HUES6 (cell line): Measurements from ENCODE around the gene ARHGDIG.

Experiments used
- H3K27ac ChIP-seq: 2 replicates; pipeline ENCODE4 v1.7.0; 2013; ENCODE audit warnings: low read depth, mild to moderate bottlenecking, low read length, inconsistent platforms
- H3K27me3 ChIP-seq: 2 replicates; pipeline ENCODE4 v1.6.1; 2013; ENCODE audit warnings: low read length; ENCODE audit not compliant: control insufficient read depth, insufficient read depth
- H3K36me3 ChIP-seq: 2 replicates; pipeline ENCODE4 v1.6.1; 2013; ENCODE audit warnings: low read length; ENCODE audit not compliant: control insufficient read depth, insufficient read depth
- H3K4me1 ChIP-seq: 2 replicates; pipeline ENCODE4 v1.6.1; 2013; ENCODE audit warnings: low read length; ENCODE audit not compliant: control insufficient read depth, insufficient read depth
- H3K4me3 ChIP-seq: 2 replicates; pipeline ENCODE4 v1.5.1; 2013; ENCODE audit warnings: low read depth, low read length
- H3K9ac ChIP-seq: one replicate; pipeline ENCODE4 v1.6.1; 2013; ENCODE audit warnings: mild to moderate bottlenecking, low read length
- H3K9me3 ChIP-seq: 2 replicates; pipeline ENCODE4 v1.6.1; 2013; ENCODE audit warnings: low read depth, low read length; ENCODE audit not compliant: control insufficient read depth, insufficient read depth

The ARHGDIG gene

DNA sequence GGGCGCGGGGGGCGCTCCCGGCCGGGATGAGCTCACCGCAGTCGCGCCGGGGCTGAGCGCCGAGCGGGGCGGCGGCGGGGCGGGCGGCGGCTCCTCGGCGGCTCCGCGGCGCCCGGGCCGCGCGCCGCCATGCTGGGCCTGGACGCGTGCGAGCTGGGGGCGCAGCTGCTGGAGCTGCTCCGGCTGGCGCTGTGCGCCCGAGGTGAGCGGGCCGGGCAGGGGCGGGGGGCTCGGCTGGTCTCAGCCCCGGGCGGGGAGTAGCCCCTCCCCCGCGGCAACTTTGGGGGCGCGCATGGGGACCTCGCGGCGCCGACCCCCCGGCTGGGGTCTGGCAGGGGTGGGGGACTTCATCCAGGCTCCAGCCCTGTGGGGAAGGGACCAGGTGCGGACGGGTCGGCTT is at the start of gene ARHGDIG:
TSS of gene ARHGDIG (plus strand) at position 40 of the 400 bp plus-strand sequence. CDS start at position 130, 90 bp downstream.
- Histone ChIP-seq H3K27me3 (peaks cover 55% of the 10 kb centered on the region), H3K27ac (no peak within 1 kb of the TSS), H3K36me3 (peaks cover 4% of the 10 kb centered on the region; the same call in 1 of the 2 replicates), H3K9me3 (no peaks in the 10 kb centered on the region), H3K4me1 (0 out of 2 replicates have a peak, but pooled peaks cover 4% of the 10 kb centered on the region), H3K4me3 (peak within 1 kb of the TSS; percentile 63), H3K9ac (no peak within 1 kb of the TSS)

DNA sequence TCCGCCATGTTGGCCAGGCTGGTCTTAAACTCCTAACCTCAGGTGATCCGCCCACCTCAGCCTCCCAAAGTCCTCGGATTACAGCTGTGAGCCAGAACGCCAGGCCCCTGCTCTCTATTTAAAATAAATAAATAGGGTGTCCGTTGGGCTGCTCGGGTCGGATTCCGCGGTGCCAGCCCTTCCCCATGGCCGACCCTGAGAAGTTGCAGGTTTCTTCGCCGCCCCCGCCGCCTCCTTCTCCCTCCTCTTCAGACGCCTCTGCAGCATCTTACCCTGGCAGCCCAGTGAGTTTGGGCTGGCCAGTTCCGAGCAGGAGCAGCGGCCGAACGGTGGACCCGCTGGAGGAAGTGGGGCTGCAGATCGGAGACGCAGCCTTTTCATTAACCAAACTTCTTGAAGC is 49.4 kb upstream of the ARHGDIG start:
- no peaks in the 10 kb centered on the region for H3K27me3 ChIP-seq
- H3K9ac ChIP-seq = no peak overlapping the region
- H3K9me3 ChIP-seq = no peaks in the 10 kb centered on the region
- no peak overlapping the region for H3K4me3 ChIP-seq
- H3K36me3 ChIP-seq = peaks cover 25% of the 10 kb centered on the region
- no peak overlapping the region for H3K27ac ChIP-seq
- no peaks in the 10 kb centered on the region for H3K4me1 ChIP-seq

DNA sequence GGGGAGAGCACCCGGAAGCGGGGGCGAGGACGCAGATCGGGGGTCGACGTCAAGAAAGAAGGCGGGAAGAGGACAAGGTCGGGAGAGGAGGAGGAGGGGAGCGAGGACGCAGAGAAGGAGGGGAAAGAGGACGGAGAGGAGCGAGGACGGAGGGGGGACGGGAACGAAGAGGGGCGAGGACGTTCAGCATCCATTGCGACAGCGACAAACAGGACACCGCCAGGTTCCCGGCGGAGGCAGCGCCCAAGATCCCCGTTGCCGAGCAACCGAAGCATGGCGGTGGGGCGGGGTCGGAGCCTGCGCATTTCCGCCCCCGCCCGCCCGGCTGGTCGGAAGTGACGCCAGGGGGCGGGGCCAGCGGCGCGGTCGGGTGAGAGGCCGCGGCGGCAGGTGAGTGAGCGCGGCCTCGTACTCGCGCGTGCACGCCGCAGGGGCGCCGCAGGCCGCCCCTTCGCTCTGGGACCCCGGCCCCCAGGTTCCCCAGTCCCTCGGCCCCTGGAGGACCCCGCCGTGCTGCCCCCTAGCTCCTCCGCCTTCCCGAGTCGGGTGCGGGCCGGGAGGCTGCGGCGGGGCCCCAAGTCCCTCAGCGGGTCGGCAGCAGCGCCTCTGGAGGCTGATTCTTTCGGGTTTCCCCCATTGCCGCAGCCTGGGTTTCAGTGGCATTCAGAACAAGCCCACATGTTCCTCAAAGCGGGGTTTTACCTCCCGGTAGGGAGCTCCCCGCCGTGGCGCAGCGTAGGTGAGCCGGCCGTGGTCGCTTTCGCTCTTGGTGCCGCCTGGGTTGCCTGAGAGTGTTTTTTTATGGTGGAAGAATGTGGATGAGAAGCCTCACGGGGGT is 45.7 kb upstream of the ARHGDIG start, which contains the start of gene FAM234A:
TSS of gene FAM234A (plus strand) at position 354 of the 838 bp plus-strand sequence. CDS start 19,593 bp downstream, outside the sequence.
- Histone ChIP-seq H3K9ac (peak within 1 kb of the TSS; percentile 70), H3K27ac (peak within 1 kb of the TSS; percentile 69), H3K4me3 (peak within 1 kb of the TSS; percentile 68), H3K9me3 (no peaks in the 10 kb centered on the region), H3K36me3 (no peaks in the 10 kb centered on the region), H3K4me1 (no peaks in the 10 kb centered on the region), H3K27me3 (no peaks in the 10 kb centered on the region)

DNA sequence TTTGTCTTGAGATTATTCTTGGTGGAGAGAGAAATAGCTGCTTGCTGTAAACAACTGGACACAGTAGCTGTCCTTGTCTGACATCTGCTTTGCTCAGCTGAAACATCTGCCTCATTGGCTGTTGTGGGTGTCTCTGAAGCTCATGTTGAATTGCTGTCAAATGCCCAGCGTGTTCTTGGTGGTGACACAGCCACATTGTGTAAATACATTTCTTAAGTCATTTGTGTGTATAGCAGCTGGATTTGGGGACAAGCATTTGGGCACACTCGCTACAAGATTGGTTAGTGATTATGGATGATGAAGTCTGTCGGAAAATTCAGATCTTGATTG is 40.5 kb upstream of the ARHGDIG start:
- H3K9ac ChIP-seq = peak overlapping the region; percentile 48
- no peaks in the 10 kb centered on the region for H3K36me3 ChIP-seq
- H3K27me3 ChIP-seq = no peaks in the 10 kb centered on the region
- no peak overlapping the region for H3K27ac ChIP-seq
- H3K9me3 ChIP-seq = no peaks in the 10 kb centered on the region
- no peaks in the 10 kb centered on the region; the same call in 1 of the 2 replicates for H3K4me1 ChIP-seq
- H3K4me3 ChIP-seq = no peak overlapping the region

DNA sequence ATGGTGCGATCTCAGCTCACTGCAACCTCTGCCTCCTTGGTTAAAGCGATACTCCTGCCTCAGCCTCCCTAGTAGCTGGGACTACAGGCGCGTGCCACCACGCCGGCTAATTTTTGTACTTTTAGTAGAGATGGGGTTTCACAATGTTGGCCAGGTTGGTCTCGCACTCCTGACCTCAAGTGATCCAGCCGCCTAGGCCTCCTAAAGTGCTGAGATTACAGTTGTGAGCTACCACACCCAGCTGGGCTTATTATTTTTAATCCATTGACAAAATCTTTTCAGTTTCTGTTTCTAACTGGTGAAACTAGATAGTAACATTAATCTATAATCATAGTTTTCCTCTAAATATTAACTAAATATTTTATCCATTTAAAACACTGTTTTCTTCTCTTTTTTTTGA is 39.8 kb upstream of the ARHGDIG start:
- Histone ChIP-seq H3K36me3 (no peaks in the 10 kb centered on the region), H3K4me1 (no peaks in the 10 kb centered on the region; the same call in 1 of the 2 replicates), H3K27me3 (no peaks in the 10 kb centered on the region), H3K4me3 (no peak overlapping the region), H3K27ac (no peak overlapping the region), H3K9me3 (no peaks in the 10 kb centered on the region), H3K9ac (no peak overlapping the region)

DNA sequence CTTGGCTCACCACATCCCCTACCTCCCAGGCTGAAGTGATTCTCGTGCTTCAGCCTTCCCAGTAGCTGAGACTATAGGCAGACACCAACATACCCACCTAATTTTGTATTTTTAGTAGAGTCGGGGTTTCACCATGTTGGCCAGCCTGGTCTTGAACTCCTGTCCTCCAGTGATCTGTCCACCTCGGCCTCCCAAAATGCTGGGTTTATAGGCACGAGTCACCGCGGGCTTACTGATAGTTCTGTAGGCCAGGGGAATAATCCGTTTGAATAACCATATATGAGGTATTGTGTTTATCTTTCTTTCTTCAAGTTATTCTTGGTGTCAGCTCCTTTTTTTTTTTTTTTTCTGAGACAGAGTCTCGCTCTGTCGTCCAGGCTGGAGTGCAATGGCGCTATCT is 38.1 kb upstream of the ARHGDIG start:
- Histone ChIP-seq H3K27ac (no peak overlapping the region), H3K4me1 (no peaks in the 10 kb centered on the region; the same call in 1 of the 2 replicates), H3K9ac (no peak overlapping the region), H3K4me3 (no peak overlapping the region), H3K36me3 (no peaks in the 10 kb centered on the region), H3K9me3 (no peaks in the 10 kb centered on the region), H3K27me3 (no peaks in the 10 kb centered on the region)

DNA sequence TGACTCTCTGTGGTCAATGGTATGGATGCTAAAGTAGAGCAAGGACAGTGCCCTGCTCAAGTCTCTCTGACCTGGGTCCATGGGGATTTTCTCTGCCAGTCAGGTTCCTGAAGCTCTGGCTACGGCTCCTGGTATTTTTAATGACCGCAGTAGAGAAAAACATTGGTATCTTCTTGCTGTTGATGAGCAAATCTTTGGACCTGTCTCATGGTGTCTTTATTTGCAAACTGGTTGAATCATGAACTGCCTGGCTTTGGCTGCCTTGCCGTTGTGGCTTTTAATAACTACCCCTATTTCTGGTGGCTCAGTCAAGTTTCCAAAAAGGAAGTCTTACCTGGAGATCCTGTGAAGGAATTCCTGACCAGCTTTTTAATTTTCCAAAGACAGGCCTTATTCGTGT is 37.0 kb upstream of the ARHGDIG start:
- H3K4me3 ChIP-seq = no peak overlapping the region
- H3K9me3 ChIP-seq = no peaks in the 10 kb centered on the region
- no peak overlapping the region for H3K27ac ChIP-seq
- no peaks in the 10 kb centered on the region; the same call in 1 of the 2 replicates for H3K4me1 ChIP-seq
- no peaks in the 10 kb centered on the region; the same call in 1 of the 2 replicates for H3K36me3 ChIP-seq
- H3K9ac ChIP-seq = no peak overlapping the region
- H3K27me3 ChIP-seq = no peaks in the 10 kb centered on the region

DNA sequence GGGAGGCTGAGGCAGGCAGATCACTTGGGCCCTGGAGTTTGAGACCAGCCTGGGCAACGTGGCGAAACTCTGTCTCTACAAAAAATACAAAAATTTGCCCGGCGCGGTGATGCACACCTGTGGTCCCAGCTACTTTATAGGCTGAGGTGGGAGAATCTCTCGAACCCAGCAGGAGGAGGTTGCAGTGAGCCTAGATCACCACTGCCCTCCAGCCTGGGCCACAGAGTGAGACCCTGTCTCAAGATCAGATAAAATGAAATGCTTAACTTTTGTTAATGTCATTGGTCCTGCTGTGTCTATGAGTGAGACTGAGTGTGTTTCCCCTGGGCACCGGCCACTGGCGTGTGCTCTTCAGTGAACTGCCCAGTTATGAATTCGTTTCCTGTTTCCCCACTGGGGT is 35.3 kb upstream of the ARHGDIG start:
- Histone ChIP-seq H3K4me3 (no peak overlapping the region), H3K9me3 (no peaks in the 10 kb centered on the region), H3K36me3 (peaks cover under 1% of the 10 kb centered on the region), H3K9ac (no peak overlapping the region), H3K27ac (no peak overlapping the region), H3K27me3 (no peaks in the 10 kb centered on the region), H3K4me1 (no peaks in the 10 kb centered on the region; the same call in 1 of the 2 replicates)

DNA sequence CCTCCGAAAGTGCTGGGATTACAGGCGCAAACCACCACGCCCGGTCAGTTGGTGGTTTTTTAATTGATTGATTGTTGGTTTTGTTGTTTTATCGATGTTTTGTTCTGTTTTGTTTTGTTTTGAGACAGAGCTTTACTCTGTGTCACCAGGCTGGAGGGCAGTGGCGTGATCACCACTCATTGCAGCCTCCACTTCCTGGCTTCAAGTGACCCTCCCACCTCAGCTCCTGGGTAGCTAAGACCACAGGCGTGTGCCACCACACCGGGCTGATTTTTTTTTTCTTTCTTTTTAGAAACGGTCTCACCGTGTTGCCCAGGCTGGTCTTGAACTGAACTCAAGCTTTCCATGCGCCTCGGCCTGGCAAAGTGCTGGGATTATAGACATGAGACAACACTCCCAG is 33.4 kb upstream of the ARHGDIG start:
- H3K27me3 ChIP-seq = no peaks in the 10 kb centered on the region
- H3K27ac ChIP-seq = no peak overlapping the region
- peaks cover 9% of the 10 kb centered on the region for H3K36me3 ChIP-seq
- no peak overlapping the region for H3K4me3 ChIP-seq
- no peaks in the 10 kb centered on the region for H3K9me3 ChIP-seq
- no peaks in the 10 kb centered on the region; the same call in 1 of the 2 replicates for H3K4me1 ChIP-seq
- H3K9ac ChIP-seq = no peak overlapping the region

DNA sequence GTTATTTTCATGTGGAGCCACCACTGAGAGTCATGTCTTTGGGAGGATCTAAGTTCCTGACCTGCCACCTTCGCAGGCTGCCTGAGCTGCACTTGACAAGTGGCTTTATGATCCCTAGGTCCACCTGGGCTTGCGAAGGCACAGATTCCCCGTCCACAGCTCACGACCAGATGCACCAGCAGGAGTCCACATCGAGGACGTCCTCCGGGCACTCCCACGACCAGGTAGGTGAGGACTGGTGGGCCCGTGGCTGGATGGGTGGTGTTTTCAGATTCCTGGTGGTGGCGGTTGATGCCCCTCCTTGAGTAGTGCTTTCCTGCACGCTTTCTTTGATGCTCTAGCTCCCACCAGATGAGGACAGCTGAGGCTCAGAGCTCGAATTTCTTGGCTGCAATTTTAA is 31.0 kb upstream of the ARHGDIG start:
- no peak overlapping the region for H3K4me3 ChIP-seq
- no peaks in the 10 kb centered on the region for H3K9me3 ChIP-seq
- H3K27ac ChIP-seq = no peak overlapping the region
- no peak overlapping the region for H3K9ac ChIP-seq
- no peaks in the 10 kb centered on the region for H3K27me3 ChIP-seq
- peaks cover 25% of the 10 kb centered on the region for H3K36me3 ChIP-seq
- no peaks in the 10 kb centered on the region; the same call in 1 of the 2 replicates for H3K4me1 ChIP-seq
